Fibroblast of mammary gland (primary cell): ENCODE results near the gene PCDHGC5.

ENCODE experiments used
- DNase-seq: peaks from one replicate; pipeline ENCODE4 v3.0.0-alpha.2; 2010; ENCODE audit warnings: low read depth
- H3K4me3 ChIP-seq: 2 replicates; pipeline ENCODE4 v1.5.1; 2011; ENCODE audit warnings: low read depth, mild to moderate bottlenecking, low read length, moderate library complexity; ENCODE audit not compliant: control insufficient read depth
- CTCF ChIP-seq: conservative IDR thresholded peaks from 2 replicates; pipeline ENCODE4 v1.5.1; 2011; ENCODE audit warnings: low read depth, low read length, inconsistent platforms; ENCODE audit not compliant: control insufficient read depth, insufficient read depth

Gene PCDHGC5

GRCh38 chr5:141512390-141512910 is 23.6 kb downstream of the PCDHGC5 start:
- H3K4me3 ChIP-seq: peak overlapping the region; percentile 51
- DNase-seq: peak; percentile 66
- peak; percentile 72 for TF ChIP-seq CTCF

DNA sequence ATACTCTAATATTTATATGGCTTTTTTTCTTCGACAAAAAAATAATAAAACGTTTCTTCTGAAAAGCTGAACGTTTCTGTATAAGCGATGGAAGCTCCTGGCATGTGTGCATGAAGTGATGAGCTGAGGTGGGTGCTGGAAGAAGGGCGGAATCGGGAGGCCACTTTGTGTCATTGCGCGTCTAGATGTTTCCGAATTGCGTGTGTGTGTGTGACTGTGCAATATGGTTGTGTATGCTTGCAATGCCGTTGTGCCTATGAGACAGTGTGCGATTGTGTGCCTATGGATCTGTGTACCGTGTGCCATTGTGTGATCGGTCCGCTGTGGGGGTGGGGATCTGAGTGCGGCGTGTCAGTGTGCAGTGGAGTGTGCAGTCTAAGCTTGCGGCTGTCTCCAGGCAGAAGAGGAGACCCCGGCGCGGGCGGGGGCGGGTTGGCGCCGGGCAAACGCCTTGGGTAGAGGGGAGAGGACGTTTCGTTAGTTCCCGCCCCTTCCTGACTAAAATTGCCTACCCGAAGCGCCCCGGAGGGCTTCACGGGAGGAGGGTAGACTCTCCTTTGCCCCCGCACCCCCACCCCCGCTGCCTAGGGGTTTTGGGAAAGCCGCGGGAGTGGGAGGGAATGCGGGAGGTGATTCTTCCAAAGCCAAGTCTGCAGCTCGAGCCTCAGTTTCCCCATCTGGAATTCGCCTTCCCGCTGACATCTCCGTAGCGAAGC is 24.2 kb downstream of the PCDHGC5 start:
- peak overlapping the region; percentile 51 for H3K4me3 ChIP-seq
- no peak for TF ChIP-seq CTCF
- peak; percentile 62 for DNase-seq

GRCh38 chr5:141513627-141514329 is 24.9 kb downstream of the PCDHGC5 start:
- peak; percentile 92 for DNase-seq
- TF ChIP-seq CTCF: no peak

GRCh38 chr5:141514330-141515133 is 25.7 kb downstream of the PCDHGC5 start:
- TF ChIP-seq CTCF: no peak
- peak; percentile 65 for DNase-seq
- H3K4me3 ChIP-seq: no peak overlapping the region

More at GRCh38 chr5:141513627-141514329, 24.9 kb downstream of the PCDHGC5 start:
- peak overlapping the region; percentile 51 for H3K4me3 ChIP-seq

GRCh38 chr5:141515141-141515540 is 26.3 kb downstream of the PCDHGC5 start:
- no peak for TF ChIP-seq CTCF
- DNase-seq: no peak
- no peak overlapping the region for H3K4me3 ChIP-seq

DNA sequence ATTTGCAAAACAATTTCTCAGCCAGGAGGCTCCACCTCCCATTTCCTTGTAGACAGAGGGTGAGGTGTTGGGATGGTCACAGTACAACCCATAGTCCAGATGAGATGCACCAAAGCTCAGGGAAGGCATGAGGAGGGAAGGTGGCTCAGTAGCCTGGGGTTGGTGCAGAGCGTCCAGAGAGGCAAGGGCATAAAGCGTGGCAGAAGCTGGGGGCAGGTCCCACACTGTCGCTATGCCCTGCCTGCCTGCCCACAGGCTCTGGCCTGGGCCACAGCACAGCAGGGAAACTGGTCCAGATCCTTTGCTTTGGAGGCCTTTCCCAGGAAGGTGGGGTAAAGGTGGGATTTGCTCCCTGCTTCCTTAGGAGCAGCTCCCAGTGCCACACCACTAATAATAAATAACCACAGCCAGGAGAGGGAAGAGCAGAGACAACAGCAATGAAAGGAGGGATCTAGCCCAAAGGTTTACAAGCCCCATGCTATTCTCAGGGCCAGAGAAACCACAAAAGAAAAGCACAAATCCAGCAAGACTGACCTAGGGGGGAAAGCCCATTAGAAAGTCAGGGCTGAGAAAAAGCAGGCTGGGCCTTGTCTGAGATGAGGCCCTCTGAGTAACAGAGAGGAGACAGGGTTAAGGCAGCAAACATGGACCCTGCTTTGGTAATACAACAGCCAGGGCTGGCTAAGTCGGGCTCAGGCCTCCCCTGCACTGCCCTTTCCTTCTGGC is 27.2 kb downstream of the PCDHGC5 start:
- TF ChIP-seq CTCF: no peak
- H3K4me3 ChIP-seq: no peak overlapping the region
- no peak for DNase-seq
